A549 treated with GW870086 at 1 μM for 4 hours (cell line): Measurements from ENCODE around the gene DMPK. TPM values are rescaled to one million over a fixed set of nuclear protein-coding genes. Genes with fewer than 3 reads are reported as not detected.

Experiments used
- total RNA-seq: library from RNA; stranded (reverse); fragments of 200-300 nt; extraction: Qiagen RNA extraction; gene quantifications from 5 replicates; pipeline ENCODE4 v1.2.3, GENCODE V29; 2022; ENCODE audit warnings: low read depth

The DMPK gene, protein sequence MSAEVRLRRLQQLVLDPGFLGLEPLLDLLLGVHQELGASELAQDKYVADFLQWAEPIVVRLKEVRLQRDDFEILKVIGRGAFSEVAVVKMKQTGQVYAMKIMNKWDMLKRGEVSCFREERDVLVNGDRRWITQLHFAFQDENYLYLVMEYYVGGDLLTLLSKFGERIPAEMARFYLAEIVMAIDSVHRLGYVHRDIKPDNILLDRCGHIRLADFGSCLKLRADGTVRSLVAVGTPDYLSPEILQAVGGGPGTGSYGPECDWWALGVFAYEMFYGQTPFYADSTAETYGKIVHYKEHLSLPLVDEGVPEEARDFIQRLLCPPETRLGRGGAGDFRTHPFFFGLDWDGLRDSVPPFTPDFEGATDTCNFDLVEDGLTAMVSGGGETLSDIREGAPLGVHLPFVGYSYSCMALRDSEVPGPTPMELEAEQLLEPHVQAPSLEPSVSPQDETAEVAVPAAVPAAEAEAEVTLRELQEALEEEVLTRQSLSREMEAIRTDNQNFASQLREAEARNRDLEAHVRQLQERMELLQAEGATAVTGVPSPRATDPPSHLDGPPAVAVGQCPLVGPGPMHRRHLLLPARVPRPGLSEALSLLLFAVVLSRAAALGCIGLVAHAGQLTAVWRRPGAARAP
- total RNA-seq: 36.2 to 49.7 TPM (median 47.1 TPM) in 5 replicates

DNA sequence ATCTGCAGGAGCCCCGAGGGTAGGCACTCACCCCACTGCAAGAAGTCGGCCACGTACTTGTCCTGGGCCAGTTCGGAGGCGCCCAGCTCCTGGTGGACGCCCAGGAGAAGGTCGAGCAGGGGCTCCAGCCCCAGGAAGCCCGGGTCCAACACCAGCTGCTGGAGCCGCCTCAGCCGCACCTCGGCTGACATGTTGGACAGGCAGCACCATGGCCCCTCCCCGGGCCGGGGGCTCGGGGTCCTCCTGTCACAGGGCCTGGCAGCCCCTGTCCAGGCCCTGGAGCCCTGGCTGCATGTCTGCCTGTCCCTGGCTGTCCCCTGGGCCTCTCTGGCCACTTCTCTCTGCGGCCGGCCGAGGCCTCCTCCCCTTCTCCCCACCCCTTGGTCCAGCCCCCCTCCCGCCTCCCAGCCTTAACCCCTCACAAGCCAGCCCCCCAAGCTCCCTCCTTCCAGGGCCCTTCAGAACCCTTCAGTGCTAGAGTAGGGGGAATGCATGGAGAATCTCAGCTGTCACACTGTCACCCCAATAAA, at the start of gene DMPK:
Gene DMPK, minus strand, starts transcription at position 329 of the 530 bp plus-strand sequence. Its CDS starts 138 bp downstream, at position 191.

DNA sequence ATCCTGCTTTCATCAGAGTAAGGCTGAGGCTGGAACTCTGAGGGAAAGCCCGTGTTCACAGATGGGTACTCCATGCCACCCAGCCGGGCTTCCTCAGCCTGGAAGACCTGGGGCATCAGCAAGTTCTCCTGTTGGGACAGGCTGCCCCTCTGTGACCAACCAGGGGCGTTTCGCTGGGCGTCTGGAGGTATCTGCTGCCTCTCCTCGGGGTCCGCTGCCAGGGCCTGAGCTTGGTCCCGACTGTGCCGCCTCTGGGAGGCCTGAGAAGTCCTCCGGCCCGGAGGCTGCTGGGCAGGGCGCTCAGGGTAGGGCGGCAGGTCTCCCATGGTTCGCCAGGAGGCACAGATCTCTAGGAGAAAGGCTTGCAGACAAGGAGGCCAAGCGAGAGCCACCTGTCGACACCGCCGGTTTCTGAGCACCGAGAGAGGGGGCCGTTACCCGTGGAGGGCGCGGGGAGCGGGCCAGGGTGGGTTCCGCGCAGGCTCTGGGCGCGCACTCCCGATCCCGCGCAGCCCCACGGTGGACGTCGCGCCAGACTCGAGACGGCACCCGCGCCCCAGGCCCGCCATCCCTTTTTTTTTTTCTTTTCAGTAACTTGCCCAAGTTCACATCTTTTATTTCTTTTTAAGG, 32.7 kb upstream of the DMPK start, which contains the start of gene RSPH6A:
Gene RSPH6A, minus strand, starts transcription at position 458 of the 630 bp plus-strand sequence. Its CDS starts 132 bp downstream, at position 326.

DNA sequence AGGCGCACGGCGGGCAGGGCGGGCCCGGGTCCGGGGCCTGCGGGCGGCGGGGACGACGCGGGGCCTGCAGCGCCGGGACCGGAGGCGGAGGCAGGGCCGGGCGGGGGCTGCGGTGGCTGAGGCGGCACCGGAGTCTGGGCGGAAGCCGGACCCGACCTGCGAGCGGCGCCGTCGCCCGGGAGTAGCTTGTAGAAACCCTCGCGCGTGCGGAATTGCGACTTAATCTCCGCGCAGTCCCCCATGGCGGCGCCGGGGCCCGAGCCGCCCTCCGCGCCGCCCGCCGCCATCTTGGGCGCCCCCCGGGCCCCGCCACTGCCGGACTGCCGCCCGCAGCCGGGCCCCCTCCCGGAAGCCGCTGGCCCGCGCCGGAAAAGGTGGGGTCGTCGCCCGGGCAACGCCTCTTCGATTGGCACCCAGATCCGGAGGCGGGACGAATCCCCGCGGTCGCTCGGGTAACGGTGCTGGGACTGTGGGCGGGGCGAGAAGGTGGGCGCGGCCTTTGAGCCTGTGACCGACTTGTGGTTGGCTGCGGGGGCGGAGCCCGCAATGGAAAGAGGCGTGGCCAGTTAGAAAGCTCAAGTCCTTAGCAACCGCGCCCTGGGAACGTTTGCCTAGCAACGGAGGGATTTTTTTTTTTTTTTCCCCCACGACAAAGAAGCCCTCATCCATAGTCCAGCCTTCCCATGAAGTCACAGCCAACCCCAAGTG, 10.3 kb upstream of the DMPK start, which contains the start of gene DMWD:
Gene DMWD, minus strand, starts transcription at position 376 of the 708 bp plus-strand sequence. Its CDS starts 89 bp downstream, at position 287.

DNA sequence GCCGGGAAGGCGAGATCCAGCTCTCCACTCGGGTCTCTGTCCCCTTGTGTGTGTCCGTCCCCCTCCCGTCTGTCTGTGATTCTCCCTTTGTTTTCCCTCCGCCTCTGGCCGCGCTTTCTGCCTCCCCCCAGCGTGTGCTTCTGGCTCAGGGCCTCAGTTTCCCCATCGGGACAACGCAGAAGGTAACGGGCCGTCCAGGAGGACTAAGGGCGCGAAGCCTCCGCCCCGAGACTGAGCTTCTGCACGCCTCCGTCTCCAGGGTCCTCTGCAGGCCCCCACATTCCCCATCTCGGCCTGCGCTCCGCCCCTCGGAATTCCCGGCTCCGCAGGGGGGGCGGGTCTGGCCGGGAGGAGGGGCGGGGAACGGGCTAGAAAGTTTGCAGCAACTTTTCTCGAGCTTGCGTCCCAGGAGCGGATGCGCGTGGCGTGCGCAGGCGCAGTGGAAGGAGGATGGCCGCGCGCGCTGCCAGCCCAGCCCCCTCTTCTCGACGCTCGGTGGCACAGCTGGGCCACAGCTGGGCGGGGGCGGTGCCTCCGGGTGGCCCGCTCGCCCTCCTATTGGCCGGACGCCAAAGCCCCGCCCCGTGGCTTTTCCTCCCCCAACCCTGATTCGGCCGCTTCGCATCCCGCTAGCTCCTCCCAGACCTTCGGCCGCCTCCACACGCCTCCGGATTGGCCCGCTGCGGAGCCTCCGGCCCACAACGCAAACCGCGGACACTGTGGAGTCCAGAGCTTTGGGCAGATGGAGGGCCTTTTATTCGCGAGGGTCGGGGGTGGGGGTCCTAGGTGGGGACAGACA, 13.1 kb downstream of the DMPK start, which contains the start of gene SIX5:
Gene SIX5, minus strand, starts transcription at position 269 of the 799 bp plus-strand sequence. CDS start 408 bp downstream, outside the sequence.

DNA sequence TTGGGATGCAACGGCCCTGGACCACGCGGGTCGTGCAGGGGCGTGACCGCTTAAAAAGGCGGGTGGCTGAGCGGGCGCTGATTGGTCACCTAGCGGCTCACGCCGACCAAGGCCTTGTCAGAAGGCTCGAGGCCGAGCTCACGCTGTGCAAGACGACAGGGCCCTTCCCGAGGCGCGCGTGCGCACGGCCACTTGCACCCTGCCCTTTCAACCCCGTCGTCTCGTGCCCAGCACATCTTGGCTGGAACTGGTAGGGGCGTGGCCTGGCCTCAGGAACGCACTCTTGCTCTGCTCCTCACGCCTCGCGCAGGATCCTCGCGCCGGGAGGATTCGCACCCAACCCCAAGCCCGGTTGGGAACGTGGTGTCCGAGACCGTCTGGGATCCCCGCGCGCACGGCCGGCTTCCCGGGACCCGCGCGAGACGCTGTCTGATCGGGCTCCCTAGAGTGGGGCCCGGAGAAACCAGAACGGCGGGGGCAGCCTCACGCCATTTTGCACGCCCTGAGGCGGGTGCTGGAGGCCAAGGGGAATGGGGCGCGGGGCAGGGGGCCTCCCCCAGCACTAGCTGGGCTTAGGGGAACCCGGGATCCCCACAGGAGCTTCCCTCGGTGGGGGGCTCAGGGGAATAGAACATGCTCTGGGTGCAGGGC, 49.0 kb downstream of the DMPK start, which contains the start of gene MEIOSIN:
Gene MEIOSIN, plus strand, starts transcription at position 280 of the 651 bp plus-strand sequence. CDS start 1,938 bp downstream, outside the sequence.

DNA sequence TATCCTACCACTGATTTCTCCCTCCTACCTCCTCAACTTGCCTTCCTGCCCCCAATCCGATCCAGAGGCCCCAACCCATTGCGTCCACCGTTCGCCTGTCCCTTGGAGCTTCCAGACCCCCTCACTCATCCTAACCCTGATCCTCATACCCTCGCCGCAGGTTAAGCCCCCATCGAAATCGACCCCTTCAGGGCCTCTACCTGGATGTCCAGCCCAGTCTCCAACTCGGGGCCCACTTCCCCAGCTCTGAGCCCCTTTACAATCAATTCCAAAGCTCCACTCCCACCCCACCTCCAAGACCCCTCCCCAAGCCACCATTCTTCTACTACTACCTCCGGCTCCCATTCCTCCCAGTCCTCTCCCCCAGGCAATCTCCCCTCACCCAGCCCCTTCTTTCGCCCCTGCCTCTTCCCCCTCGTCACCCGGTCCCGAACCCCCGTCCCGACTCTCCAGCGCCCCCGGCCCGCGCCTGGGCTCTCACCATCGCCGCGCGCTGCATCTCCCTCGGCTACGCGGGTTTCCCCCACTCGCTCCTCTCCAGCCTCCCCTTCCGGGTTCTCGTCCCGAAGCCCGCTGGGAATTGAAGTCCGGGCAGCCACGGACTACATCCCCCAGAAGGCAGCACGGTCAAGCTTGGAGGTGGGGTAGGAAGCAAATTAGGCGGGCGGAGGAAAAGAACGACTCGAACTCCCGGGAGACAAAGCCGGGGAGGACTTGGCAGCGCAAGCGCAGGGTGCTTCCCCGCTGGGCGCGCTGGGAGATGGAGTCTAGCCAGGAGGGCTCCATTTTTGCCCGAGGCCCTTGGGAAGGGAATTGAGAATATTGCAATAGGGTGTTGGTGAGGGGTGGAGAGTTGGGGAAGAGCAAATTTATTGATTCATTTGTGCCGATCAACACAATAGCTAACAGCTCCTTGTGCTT, 51.7 kb downstream of the DMPK start, which contains the start of gene FBXO46:
Gene FBXO46, minus strand, starts transcription at position 529 of the 921 bp plus-strand sequence. CDS start 17,401 bp downstream, outside the sequence.

Other genes with a start within 250 kb of the DMPK start
- 12.7 to 20.1 TPM (median 18.1 TPM) in 5 replicates for gene OPA3, start 197.7 kb downstream of the DMPK start, total RNA-seq
- 0.14 to 0.34 TPM (median 0.27 TPM) in 5 replicates for gene GPR4, start 180.3 kb downstream of the DMPK start, total RNA-seq
- gene EML2, start 143.1 kb downstream of the DMPK start, total RNA-seq: 17.2 to 24.8 TPM (median 22.8 TPM) in 5 replicates
- gene GIPR, start 114.3 kb downstream of the DMPK start, total RNA-seq: 2.4 to 5.1 TPM (median 3.9 TPM) in 5 replicates
- 743 to 1,005 TPM (median 782 TPM) in 5 replicates for gene SNRPD2, start 90.5 kb downstream of the DMPK start, total RNA-seq
- 7.3 to 9.5 TPM (median 8.6 TPM) in 5 replicates for gene QPCTL, start 89.8 kb downstream of the DMPK start, total RNA-seq
- gene FBXO46, start 51.6 kb downstream of the DMPK start, total RNA-seq: 6.9 to 10.9 TPM (median 10.2 TPM) in 5 replicates
- gene MEIOSIN, start 49.1 kb downstream of the DMPK start, total RNA-seq: 0.05 to 0.23 TPM (median 0.06 TPM) in 3 of 5 replicates, not detected in the others
- 17.0 to 28.2 TPM (median 24.1 TPM) in 5 replicates for gene SIX5, start 13.2 kb downstream of the DMPK start, total RNA-seq
- gene DMWD, start 10.4 kb upstream of the DMPK start, total RNA-seq: 24.9 to 39.2 TPM (median 32.4 TPM) in 5 replicates
- gene RSPH6A, start 32.8 kb upstream of the DMPK start, total RNA-seq: not detected in 5 replicates
- 55.7 to 77.3 TPM (median 73.2 TPM) in 5 replicates for gene SYMPK, start 80.7 kb upstream of the DMPK start, total RNA-seq
- 0.50 to 0.97 TPM (median 0.67 TPM) in 5 replicates for gene FOXA3, start 81.8 kb upstream of the DMPK start, total RNA-seq
- gene IRF2BP1, start 103.7 kb upstream of the DMPK start, total RNA-seq: 23.1 to 35.0 TPM (median 33.2 TPM) in 5 replicates
- gene MYPOP, start 120.1 kb upstream of the DMPK start, total RNA-seq: 6.1 to 9.6 TPM (median 8.7 TPM) in 5 replicates
- not detected in 5 replicates for gene NANOS2, start 132.3 kb upstream of the DMPK start, total RNA-seq
- gene NOVA2, start 191.4 kb upstream of the DMPK start, total RNA-seq: 0.05 to 0.14 TPM (median 0.13 TPM) in 5 replicates
- gene CCDC61, start 213.0 kb upstream of the DMPK start, total RNA-seq: 3.1 to 6.3 TPM (median 4.3 TPM) in 5 replicates
- gene PGLYRP1, start 240.6 kb upstream of the DMPK start, total RNA-seq: not detected in 5 replicates